Activated T-cell treated with anti-CD3 and anti-CD28 coated beads for 24 hours (primary cell): ENCODE results near the gene MACO1.
"Not testable (repeated sequence)": the region's sequence is repeated elsewhere in the genome, so short reads cannot be mapped to it uniquely, and the experiment has no call there.

ENCODE experiments used
- DNase-seq: peaks from one replicate; pipeline ENCODE4 v3.0.0-alpha.2; 2020; ENCODE audit warnings: low read depth

MACO1 gene

GRCh38 chr1:25430073-25430966 lies at the start of gene MACO1:
Gene MACO1, plus strand, starts transcription at chr1:25430897. Its CDS starts 202 bp downstream, at chr1:25431099.
- DNase-seq = peak; percentile 96

- not testable (repeated sequence) for DNase-seq
These were observed 48.2 kb upstream of the MACO1 start for GRCh38 chr1:25382543-25382942.

- DNase-seq = not testable (repeated sequence)
These were observed 47.6 kb upstream of the MACO1 start for GRCh38 chr1:25383090-25383489.

- not testable (repeated sequence) for DNase-seq
These were observed 46.8 kb upstream of the MACO1 start for GRCh38 chr1:25383875-25384274.

- not testable (repeated sequence) for DNase-seq
These were observed 43.6 kb upstream of the MACO1 start for GRCh38 chr1:25387096-25387495.

- not testable (repeated sequence) for DNase-seq
These were observed 42.0 kb upstream of the MACO1 start for GRCh38 chr1:25388691-25389090.

- DNase-seq = not testable (repeated sequence)
These were observed 41.0 kb upstream of the MACO1 start for GRCh38 chr1:25389721-25390120.

GRCh38 chr1:25392841-25393240 lies 37.9 kb upstream of the MACO1 start:
- no peak for DNase-seq

- DNase-seq = not testable (repeated sequence)
These were observed 33.1 kb upstream of the MACO1 start for GRCh38 chr1:25397549-25397948.

GRCh38 chr1:25398079-25398478 lies 32.6 kb upstream of the MACO1 start:
- not testable (repeated sequence) for DNase-seq

GRCh38 chr1:25402947-25403803 lies 27.5 kb upstream of the MACO1 start:
- not testable (repeated sequence) for DNase-seq

- DNase-seq = not testable (repeated sequence)
These were observed 24.9 kb upstream of the MACO1 start for GRCh38 chr1:25405731-25406305.

- DNase-seq = not testable (repeated sequence)
These were observed 20.9 kb upstream of the MACO1 start for GRCh38 chr1:25409641-25410427.

GRCh38 chr1:25412872-25413623 lies 17.6 kb upstream of the MACO1 start:
- not testable (repeated sequence) for DNase-seq

GRCh38 chr1:25414157-25414556 lies 16.5 kb upstream of the MACO1 start:
- DNase-seq = not testable (repeated sequence)

- not testable (repeated sequence) for DNase-seq
These were observed 16.1 kb upstream of the MACO1 start for GRCh38 chr1:25414578-25414977.

GRCh38 chr1:25417280-25417679 lies 13.4 kb upstream of the MACO1 start:
- DNase-seq = not testable (repeated sequence)

- DNase-seq = not testable (repeated sequence)
These were observed 11.4 kb upstream of the MACO1 start for GRCh38 chr1:25419339-25419738.

GRCh38 chr1:25420715-25421114 lies 10.0 kb upstream of the MACO1 start, which contains the start of gene RHCE:
Gene RHCE, minus strand, starts transcription at chr1:25420825. Its CDS starts 39 bp downstream, at chr1:25420786.
- not testable (repeated sequence) for DNase-seq

GRCh38 chr1:25423206-25423605 lies 7.5 kb upstream of the MACO1 start:
- DNase-seq = not testable (repeated sequence)
